Measurements from ENCODE around the gene ALDH1L2. TPM values are rescaled to one million over a fixed set of nuclear protein-coding genes. Genes with fewer than 3 reads are reported as not detected.
"Not testable (repeated sequence)": the region's sequence is repeated elsewhere in the genome, so short reads cannot be mapped to it uniquely, and the experiment has no call there.

Gene ALDH1L2
- total RNA-seq, 1 experiment from 2014 or later: 0.15 TPM

DNA sequence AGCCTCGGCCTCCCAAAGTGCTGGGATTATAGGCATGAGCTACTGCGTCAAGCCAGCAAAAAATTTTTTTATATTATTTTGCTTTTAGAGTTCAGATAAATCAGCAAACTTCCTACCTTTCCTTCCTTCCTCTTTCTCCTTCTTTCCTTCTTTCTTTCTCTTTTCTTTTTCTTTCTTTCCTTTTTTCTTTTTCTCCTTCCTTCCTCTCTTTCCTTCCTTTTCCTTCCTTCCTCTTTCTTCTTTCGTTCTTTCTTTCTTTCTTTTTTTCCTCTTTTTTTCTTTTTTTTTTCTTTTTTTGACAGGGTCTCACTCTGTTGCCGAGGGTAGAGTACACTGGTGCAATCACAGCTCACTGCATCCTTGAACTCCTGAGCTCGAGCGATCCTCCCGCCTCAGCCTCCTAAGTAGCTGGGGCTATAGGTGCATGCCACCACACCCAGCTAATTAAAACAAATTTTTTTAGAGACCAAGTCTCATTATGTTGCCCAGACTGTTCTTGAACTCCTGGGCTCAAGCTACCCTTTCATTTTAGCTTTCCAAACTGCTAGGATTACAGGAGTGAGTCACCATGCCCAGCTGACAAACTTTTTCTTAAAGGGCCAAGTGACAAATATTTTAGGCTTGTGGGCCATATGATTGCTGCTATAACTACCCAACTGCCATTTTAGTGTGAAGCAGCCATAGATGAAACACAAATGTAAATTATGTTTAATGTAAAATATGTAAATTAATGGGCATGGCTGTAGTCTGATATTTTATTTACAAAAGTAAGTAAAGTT lies 16.1 kb upstream of the ALDH1L2 start:
- Histone ChIP-seq H3K4me1 (ENCODE audit: insufficient read depth, low read length) (peaks cover 10% of the 10 kb centered on the region), H3K36me3 (ENCODE audit: low read depth, low read length) (no peaks in the 10 kb centered on the region), H3K9ac (ENCODE audit: low read length) (no peak overlapping the region), H4K20me1 (ENCODE audit: low read length) (no peaks in the 10 kb centered on the region), H2AFZ (ENCODE audit: low read length) (peak overlapping the region; percentile 55; the same call in 1 of the 2 replicates), H3K27me3 (ENCODE audit: low read length) (no peaks in the 10 kb centered on the region), H3K9me2 (replicated peaks; ENCODE audit: low read length) (no peaks in the 10 kb centered on the region), H3K9me3 (ENCODE audit: low read length) (no peaks in the 10 kb centered on the region), H3K4me3 (ENCODE audit: low read length) (no peak overlapping the region), H3K4me2 (ENCODE audit: low read length) (peak overlapping the region; percentile 58), H3K27ac (ENCODE audit: low read length) (no peak overlapping the region), H3F3A (ENCODE audit: low read length, unreplicated experiment) (no peaks in the 10 kb centered on the region), H3K79me2 (ENCODE audit: low read length) (no peaks in the 10 kb centered on the region)
- ChIA-PET POLR2A (ENCODE audit: unreplicated experiment) (interaction anchor here (0.6 kb wide), 2 partner anchors 435 to 1133 kb away, joined by 3 read pairs; no protein-coding TSS in a partner anchor), CTCF (interaction anchor here (0.5 to 0.8 kb wide), 4 partner anchors 430 to 1514 kb away, joined by 3 to 8 read pairs (median 4); no protein-coding TSS in a partner anchor)
- intact Hi-C loops (cut with micrococcal nuclease): loop anchor here (5.0 to 10.0 kb wide), 5 partner anchors 223 to 1223 kb away; partner anchors contain the start of genes TDG and TXNRD1
- ATAC-seq (peak; percentile 93), DNase-seq (peak; percentile 69)
- TF ChIP-seq EZH2phosphoT487 (IDR thresholded peaks at IDR 0.05; ENCODE audit: borderline replicate concordance, low read length): no peak
- TF ChIP-seq EZH2 (IDR thresholded peaks at IDR 0.05; ENCODE audit: low read length, unreplicated experiment): no peak
- TF ChIP-seq, protein P1, sequence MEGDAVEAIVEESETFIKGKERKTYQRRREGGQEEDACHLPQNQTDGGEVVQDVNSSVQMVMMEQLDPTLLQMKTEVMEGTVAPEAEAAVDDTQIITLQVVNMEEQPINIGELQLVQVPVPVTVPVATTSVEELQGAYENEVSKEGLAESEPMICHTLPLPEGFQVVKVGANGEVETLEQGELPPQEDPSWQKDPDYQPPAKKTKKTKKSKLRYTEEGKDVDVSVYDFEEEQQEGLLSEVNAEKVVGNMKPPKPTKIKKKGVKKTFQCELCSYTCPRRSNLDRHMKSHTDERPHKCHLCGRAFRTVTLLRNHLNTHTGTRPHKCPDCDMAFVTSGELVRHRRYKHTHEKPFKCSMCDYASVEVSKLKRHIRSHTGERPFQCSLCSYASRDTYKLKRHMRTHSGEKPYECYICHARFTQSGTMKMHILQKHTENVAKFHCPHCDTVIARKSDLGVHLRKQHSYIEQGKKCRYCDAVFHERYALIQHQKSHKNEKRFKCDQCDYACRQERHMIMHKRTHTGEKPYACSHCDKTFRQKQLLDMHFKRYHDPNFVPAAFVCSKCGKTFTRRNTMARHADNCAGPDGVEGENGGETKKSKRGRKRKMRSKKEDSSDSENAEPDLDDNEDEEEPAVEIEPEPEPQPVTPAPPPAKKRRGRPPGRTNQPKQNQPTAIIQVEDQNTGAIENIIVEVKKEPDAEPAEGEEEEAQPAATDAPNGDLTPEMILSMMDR (conservative IDR thresholded peaks at IDR 0.05; ENCODE audit: low read depth, low read length): no peak
- BruUV-seq (replicated peaks): no TSS peak

DNA sequence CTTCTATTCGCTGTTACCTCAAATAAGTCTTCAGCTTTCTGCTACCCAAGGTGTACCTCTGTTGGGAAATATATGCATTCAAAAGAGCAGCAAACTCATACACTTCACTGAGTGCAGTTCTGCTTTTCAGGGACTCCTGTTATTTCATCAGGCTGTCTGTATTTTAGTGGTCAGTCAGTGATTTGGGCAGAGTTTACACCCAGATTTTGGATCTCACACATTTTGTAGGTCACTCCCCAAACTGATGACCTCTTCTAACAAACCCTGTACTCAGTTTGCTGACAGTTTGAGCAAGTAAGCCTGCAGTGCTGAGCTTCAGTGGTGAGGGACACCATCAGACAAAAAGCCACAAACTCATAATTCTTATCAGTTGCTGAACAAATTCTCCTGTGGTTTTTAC lies 15.1 kb upstream of the ALDH1L2 start:
- CTCF ChIA-PET: no interaction called here
- Histone ChIP-seq H3K4me1 (ENCODE audit: insufficient read depth, low read length) (peaks cover 10% of the 10 kb centered on the region), H3K27ac (ENCODE audit: low read length) (no peak overlapping the region), H3K79me2 (ENCODE audit: low read length) (no peaks in the 10 kb centered on the region), H3K4me3 (ENCODE audit: low read length) (no peak overlapping the region), H3K4me2 (ENCODE audit: low read length) (no peak overlapping the region), H3K9me2 (replicated peaks; ENCODE audit: low read length) (no peaks in the 10 kb centered on the region), H4K20me1 (ENCODE audit: low read length) (no peaks in the 10 kb centered on the region), H3K36me3 (ENCODE audit: low read depth, low read length) (no peaks in the 10 kb centered on the region), H3K27me3 (ENCODE audit: low read length) (no peaks in the 10 kb centered on the region), H2AFZ (ENCODE audit: low read length) (no peak overlapping the region), H3F3A (ENCODE audit: low read length, unreplicated experiment) (no peaks in the 10 kb centered on the region), H3K9me3 (ENCODE audit: low read length) (no peaks in the 10 kb centered on the region), H3K9ac (ENCODE audit: low read length) (no peak overlapping the region)
- POLR2A ChIA-PET (ENCODE audit: unreplicated experiment): no interaction called here
- intact Hi-C loops (cut with micrococcal nuclease): no loop called here
- BruUV-seq (replicated peaks): no TSS peak
- ATAC-seq: no peak
- DNase-seq: no peak
- TF ChIP-seq, protein P1 (conservative IDR thresholded peaks at IDR 0.05; ENCODE audit: low read depth, low read length): no peak
- TF ChIP-seq EZH2 (IDR thresholded peaks at IDR 0.05; ENCODE audit: low read length, unreplicated experiment) (no peak), EZH2phosphoT487 (IDR thresholded peaks at IDR 0.05; ENCODE audit: borderline replicate concordance, low read length) (no peak)

DNA sequence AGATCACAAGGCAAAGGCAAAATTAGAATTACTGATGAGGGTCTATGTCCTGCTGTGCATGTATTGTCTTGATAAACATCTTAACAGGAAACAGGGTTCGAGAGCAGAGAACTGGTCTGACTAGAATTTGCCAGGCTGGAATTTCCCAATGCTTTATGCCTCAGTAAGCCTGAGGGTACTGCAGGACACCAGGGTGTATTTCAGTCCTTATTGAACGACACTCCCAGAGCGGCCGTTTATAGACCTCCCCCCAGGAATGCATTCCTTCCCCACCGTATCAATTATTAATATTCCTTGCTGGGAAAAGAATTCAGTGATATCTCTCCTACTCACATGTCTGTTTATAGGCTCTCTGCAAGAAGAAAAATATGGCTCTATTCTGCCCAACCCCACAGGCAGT lies 11.1 kb upstream of the ALDH1L2 start:
- H3F3A ChIP-seq (ENCODE audit: low read length, unreplicated experiment); CTCF ChIA-PET; H3K27me3 ChIP-seq (ENCODE audit: low read length); H3K9ac ChIP-seq (ENCODE audit: low read length); H3K27ac ChIP-seq (ENCODE audit: low read length); ATAC-seq; H3K79me2 ChIP-seq (ENCODE audit: low read length); H3K9me3 ChIP-seq (ENCODE audit: low read length); DNase-seq; BruUV-seq (replicated peaks); H3K4me3 ChIP-seq (ENCODE audit: low read length); POLR2A ChIA-PET (ENCODE audit: unreplicated experiment); H3K4me2 ChIP-seq (ENCODE audit: low read length); H3K36me3 ChIP-seq (ENCODE audit: low read depth, low read length); H3K4me1 ChIP-seq (ENCODE audit: insufficient read depth, low read length); H3K9me2 ChIP-seq (replicated peaks; ENCODE audit: low read length); intact Hi-C loops (cut with micrococcal nuclease); H4K20me1 ChIP-seq (ENCODE audit: low read length); H2AFZ ChIP-seq (ENCODE audit: low read length): not testable (repeated sequence)
